Limb (tissue), 2 donors: ENCODE measurements around the gene ADAM8.
"Not testable (repeated sequence)": the region's sequence is repeated elsewhere in the genome, so short reads cannot be mapped to it uniquely, and the experiment has no call there.

ENCODE experiments used
- DNase-seq, 2 donors: peaks; one replicate each; pipeline ENCODE4 v3.0.0-alpha.2; 2016; ENCODE audit errors: extremely low spot score in 2 of 2

ADAM8 gene

GRCh38 chr10:133268532-133268931, 8.1 kb downstream of the ADAM8 start:
- DNase-seq: no peak

- no peak for DNase-seq
Observed at GRCh38 chr10:133267829-133268228, 8.8 kb downstream of the ADAM8 start.

DNA sequence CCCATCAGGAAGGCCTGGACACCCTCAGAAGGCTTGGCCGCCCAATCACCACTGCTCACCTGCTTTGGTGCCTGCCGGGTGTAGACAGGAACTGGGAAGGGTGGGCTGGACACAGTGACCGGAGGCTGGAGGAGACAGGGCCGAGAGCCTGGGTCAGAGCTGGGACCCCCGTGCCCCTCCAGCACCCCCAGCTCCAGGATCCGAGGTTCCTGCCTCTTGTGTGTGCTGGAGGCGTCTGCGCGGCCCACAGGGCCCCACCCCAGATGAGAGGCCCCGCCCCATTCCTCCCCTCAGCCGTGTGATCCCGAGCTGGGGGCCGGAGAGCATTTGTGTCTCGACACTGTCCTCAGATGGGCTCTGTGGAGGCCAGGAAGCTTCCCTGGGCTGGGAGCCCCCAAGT, 9.4 kb downstream of the ADAM8 start:
- DNase-seq: no peak

DNA sequence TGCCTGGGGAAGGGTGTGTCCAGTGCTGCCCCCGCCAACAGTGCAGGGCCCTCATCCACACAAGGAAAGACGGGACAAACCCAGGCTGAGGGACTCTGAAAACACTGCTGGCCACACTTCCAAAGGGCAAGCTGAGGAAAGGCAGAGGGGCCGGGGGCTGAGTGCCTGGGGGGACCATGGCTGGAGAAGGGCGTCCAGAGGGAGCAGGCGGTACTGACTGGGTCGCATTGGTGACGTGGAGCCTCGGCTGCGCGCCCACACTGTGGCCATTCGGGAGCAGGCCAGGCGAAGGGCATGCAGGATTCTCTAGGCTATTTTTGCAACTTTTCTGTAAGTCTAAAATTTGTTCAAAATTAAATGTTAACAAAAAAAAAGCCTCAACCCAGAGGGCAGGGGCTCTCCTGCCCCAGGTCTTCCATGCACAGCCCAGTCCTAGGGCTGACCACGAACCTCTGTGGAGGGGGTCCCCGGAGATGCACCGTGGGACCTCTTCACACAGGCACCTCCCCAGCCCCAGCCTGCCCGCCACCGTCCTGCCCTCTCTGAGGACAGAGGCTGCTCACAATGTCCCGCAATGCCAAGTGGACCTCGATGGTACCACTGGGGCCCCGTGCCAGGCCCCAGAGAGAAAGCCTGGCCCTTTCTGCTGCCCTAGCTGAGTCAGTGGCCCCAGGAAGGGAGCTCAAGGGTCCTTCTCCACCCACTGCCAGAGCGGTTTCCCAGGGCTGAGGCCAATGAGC, 10.4 kb downstream of the ADAM8 start:
- DNase-seq: no peak

DNA sequence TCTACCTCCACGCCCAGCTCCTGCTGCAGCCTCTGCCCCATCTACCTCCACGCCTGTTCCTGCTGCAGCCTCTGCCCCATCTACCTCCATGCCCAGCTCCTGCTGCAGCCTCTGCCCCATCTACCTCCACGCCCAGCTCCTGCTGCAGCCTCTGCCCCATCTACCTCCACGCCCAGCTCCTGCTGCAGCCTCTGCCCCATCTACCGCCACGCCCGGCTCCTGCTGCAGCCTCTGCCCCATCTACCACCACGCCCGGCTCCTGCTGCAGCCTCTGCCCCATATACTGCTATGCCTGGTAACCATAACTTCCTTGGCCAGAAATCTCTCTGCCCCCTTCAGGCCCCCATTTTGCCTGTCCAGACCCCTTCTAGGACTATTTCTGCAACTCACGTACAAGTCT, 11.6 kb downstream of the ADAM8 start:
- DNase-seq: not testable (repeated sequence)

- no peak for DNase-seq
Observed at GRCh38 chr10:133264461-133264860, 12.2 kb downstream of the ADAM8 start.

GRCh38 chr10:133263674-133264073, 13.0 kb downstream of the ADAM8 start:
- DNase-seq: no peak

DNA sequence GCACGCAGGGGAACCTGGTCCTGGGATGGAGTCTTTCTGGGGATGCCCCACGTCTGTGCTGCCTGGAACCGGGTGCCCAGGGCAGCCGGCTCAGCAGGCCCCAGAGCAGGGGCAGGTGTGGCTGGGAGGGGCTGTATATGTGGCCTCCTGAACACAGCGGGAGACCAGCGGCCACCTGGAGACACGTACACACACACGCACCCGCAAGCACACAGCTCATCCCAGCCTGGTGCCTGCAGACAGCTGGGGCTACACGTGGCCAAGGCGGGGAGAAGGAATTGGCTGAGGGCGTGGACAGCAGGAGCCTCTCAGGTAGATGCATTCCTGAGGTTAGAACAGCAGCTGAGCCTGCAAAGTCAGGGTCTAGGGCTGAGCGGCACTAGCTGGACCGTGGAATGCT, 14.0 kb downstream of the ADAM8 start:
- no peak for DNase-seq

DNA sequence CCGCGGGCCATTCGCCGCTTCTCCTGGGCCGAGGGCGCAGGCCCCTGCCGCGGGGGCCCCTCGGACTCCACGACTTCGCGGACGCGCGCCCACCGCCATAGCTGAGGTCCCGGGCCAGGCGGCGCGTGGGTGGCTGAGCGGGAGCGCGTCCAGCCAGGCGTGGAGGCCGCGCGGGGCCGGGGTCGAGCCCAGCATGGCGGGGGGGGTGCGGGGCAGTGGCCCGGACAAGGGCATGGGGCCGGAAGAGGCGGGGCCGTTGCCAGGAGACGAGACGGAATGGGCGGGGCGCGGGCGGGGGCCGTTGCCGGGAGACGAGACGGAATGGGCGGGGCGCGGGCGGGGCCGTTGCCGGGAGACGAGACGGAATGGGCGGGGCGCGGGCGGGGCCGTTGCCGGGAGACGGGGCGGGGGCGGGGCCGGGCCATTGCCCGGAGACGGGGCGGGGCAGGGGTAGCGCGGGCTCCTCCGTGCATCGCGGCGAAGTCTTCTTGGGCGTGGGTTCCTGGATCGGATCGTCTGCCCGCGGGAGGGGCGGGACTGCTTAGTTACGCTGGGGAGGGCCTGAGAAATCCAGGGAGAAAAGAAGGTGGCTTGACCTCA, 14.8 kb downstream of the ADAM8 start:
- DNase-seq: peak; percentile 42 to 84

DNA sequence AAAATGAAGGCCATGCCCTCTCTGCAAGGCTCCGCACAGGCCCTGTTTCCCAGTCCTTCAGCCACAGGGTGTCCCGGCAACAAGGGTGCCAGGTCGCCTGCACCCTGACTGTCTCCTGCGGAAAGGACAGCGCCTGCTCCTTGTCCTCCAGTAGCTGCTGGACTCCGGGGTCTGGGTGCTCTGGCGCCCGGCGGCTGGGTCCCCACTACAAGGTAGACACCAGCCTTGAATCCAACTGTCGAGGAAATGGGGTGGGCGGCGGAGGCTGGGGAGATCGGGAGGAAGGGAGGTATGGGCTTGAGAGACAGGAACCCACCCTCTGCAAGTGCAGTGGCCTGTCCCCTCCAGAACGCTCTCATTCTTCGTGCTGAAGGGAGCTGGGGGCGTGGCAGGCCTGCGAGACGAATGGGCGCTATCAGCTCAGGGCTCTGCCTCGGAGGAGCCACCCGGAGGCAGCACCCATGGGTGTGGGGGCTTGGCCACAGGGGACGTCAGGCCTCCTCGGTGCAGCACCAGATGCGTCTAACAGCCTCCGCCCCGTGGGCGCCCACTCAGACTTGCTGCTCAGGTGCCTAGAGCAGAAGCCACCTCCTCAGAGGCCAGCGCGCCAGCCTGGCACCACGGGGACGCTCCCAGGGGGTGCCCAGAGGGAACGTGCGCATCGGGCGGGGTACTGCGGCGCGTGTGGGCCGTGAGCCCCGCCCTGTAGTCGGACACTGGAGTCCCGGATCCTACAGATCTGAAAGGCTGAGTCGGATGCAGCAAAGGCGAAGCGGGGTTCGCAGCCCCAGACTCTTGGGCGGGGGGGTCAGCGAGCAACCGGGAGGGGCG, 15.6 kb downstream of the ADAM8 start:
- peak in 1 of 2 donors; percentile 69 for DNase-seq

- DNase-seq: no peak
Observed at GRCh38 chr10:133259602-133259989, 17.1 kb downstream of the ADAM8 start.

GRCh38 chr10:133258818-133259601, 17.7 kb downstream of the ADAM8 start:
- DNase-seq: peak in 1 of 2 donors; percentile 64

DNA sequence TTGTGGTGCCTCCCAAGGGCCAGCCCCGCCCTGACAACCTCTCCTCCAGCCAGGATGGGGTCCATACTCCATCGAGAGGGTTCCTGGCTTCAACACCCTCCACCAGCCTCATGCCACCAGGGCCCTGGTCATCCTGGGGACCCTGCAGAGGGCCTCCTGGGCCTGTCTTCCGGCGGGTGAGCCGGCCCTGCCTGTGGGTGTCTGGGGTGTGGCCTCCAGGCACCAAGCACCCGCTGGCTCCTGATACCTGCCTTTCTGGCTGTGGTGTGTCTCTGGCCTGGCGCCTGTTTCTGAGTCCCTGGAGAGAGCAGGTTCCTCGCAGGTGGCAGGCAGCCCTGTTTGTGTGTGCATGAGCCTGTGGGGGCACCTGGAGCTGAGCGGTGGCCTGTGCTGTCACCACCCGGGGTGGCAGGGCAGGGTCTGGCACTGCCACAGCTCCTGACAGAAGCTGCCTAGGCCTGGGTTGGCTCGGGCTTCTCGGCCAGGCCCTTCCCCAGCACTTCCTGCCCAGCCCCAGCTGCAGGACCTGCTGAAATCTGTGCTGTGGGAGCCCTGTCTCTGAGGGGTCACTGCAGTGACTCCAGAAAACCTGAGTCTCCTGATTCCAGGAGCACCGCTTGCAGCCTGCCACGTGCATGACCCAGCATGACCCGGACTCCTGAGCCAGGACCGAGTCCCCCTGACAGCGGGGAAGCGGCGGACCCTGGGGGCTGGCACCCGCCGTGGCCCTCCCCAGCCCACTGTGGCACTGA, 18.4 kb downstream of the ADAM8 start:
- no peak for DNase-seq

DNA sequence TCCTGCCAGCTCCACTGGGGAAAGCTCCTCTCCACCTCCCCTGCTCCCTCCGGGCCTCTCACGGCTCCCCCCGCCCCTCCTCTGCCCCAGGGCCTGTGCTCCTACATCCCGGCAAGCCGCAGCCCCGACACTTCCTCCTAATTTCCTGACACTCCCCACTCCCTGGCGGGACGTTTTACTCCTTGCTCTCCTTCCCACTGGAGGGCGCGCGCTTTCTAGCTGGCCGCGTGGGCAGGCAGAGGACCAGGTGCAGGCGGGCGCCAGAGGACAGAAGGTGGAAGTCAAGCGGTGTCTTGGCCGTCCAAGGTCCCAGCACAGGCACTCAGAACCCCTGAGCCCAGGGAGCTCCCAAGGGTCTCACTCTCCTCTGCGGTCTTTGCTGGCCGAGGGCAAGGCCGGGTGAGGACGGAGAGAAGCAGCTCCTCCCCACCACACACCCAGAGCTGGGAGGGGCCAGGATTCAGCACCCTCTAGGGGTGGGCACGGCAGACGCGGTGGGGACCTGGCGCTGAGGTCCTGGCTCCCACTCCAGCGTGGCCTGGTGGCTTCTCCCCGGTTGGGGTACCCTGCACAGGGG, 19.1 kb downstream of the ADAM8 start:
- no peak for DNase-seq

DNA sequence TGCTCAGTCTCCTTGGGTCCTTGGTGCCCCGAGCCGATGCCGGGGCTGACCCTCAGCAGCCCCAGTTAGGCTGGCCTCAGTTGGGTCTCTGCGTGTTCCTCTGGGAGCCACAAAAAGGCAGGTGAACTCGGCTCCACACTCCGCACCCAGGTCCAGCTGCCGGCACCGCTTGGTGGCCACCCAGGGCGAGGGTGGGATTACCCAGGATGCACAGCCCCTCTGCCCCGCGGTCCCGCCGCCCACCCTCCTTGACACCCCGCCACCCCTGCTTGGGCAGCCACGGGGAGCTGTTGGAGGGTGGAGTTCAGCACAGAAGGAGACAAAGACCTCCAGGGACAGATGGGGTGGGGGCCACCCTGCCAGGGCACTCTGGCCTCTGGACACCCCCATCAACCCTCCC, 21.3 kb downstream of the ADAM8 start:
- DNase-seq: no peak

GRCh38 chr10:133254421-133255120, 22.1 kb downstream of the ADAM8 start:
- DNase-seq: no peak

GRCh38 chr10:133253361-133253955, 23.2 kb downstream of the ADAM8 start:
- DNase-seq: no peak

DNA sequence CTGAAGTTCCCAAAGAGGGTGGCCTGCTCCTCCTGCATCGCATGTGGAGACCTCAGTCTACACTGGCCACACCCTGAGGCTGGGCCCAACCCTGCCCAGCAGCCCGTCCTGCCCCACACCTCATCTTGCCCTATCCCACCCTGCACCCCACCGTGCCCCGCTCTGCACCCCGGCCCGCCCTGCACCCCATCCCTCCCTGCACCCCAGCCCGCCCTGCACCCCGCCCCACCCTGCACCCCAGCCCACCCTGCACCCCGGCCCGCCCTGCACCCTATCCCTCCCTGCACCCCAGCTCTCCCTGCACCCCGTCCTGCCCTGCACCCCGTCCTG, 24.5 kb downstream of the ADAM8 start:
- no peak for DNase-seq

- DNase-seq: no peak
Observed at GRCh38 chr10:133251388-133252222, 25.1 kb downstream of the ADAM8 start.
